ENCODE results near the gene COL18A1. TPM values are rescaled to one million over a fixed set of nuclear protein-coding genes. Genes with fewer than 3 reads are reported as not detected.

The COL18A1 gene
- total RNA-seq, 1 donor = 33.7 TPM

- no peak for DNase-seq (ENCODE audit: low read depth)
- no peak for TF ChIP-seq CTCF (IDR thresholded peaks at IDR 0.05; ENCODE audit: insufficient read depth, low read depth, low read length)
- H3K4me3 ChIP-seq (ENCODE audit: low read depth, low read length) = peak overlapping the region; percentile 60
These were observed 2.0 kb downstream of the COL18A1 start for GRCh38 chr21:45406801-45407628.

- H3K4me3 ChIP-seq (ENCODE audit: low read depth, low read length) = no peak overlapping the region
- no peak for DNase-seq (ENCODE audit: low read depth)
- peak; percentile 15 for TF ChIP-seq CTCF (IDR thresholded peaks at IDR 0.05; ENCODE audit: insufficient read depth, low read depth, low read length)
These were observed 2.8 kb downstream of the COL18A1 start for GRCh38 chr21:45407629-45408247.

DNA sequence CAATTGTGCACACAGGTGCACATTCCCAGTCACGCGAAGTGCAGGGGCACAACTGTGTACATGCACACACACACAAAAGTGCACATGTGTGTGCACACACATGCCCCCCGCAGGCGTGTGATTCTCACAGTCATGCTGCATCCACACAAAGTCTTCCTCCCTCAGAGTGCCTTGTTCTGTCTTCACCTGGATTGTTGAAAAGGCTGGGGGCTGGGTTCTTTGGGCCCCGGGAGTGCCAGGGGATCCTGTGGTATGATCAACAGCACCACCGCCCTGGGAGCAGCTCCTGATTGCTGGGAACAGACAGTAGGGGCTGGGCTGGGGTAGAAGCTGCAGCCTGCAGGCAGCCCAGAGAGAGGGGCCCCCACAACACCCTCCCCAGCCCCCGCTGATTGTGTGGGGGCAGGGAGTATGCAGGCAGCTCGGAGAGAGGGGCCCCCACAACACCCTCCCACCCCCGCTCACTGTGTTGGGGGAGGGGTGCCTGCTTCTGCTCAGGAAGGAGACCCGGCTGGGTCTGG, 3.4 kb downstream of the COL18A1 start:
- no peak for TF ChIP-seq CTCF (IDR thresholded peaks at IDR 0.05; ENCODE audit: insufficient read depth, low read depth, low read length)
- no peak overlapping the region for H3K4me3 ChIP-seq (ENCODE audit: low read depth, low read length)
- DNase-seq (ENCODE audit: low read depth) = no peak

- no peak for DNase-seq (ENCODE audit: low read depth)
- H3K4me3 ChIP-seq (ENCODE audit: low read depth, low read length) = no peak overlapping the region
- no peak for TF ChIP-seq CTCF (IDR thresholded peaks at IDR 0.05; ENCODE audit: insufficient read depth, low read depth, low read length)
These were observed 3.9 kb downstream of the COL18A1 start for GRCh38 chr21:45408801-45409261.

GRCh38 chr21:45409466-45410150, 4.6 kb downstream of the COL18A1 start:
- no peak for TF ChIP-seq CTCF (IDR thresholded peaks at IDR 0.05; ENCODE audit: insufficient read depth, low read depth, low read length)
- no peak overlapping the region for H3K4me3 ChIP-seq (ENCODE audit: low read depth, low read length)
- DNase-seq (ENCODE audit: low read depth) = no peak

- DNase-seq (ENCODE audit: low read depth) = no peak
- TF ChIP-seq CTCF (IDR thresholded peaks at IDR 0.05; ENCODE audit: insufficient read depth, low read depth, low read length) = no peak
- no peak overlapping the region for H3K4me3 ChIP-seq (ENCODE audit: low read depth, low read length)
These were observed 5.3 kb downstream of the COL18A1 start for GRCh38 chr21:45410151-45410864.
